ENCODE data around the gene NME2.

NME2 gene

DNA sequence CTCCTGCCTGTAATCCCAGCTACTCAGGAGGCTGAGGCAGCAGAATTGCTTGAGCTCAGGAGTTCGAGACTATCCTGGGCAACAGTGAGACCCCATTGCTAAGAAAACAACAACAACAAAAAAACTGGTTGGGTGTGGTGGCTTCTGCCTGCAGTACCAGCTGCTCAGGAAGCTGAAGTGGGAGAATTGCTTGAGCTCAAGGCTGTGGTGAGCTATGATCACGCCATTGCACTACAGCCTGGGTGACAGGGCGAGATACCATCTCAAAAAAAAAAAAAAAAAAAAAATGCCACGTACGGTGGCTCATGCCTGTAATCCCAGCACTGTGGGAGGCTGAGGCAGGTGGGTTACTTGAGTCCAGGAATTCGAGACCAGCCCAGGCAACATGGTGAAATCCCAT lies 34.1 kb downstream of the NME2 start:
- DNase-seq (ENCODE audit: low read depth in 4 of 4, low spot score in 1 of 4): no peak

DNA sequence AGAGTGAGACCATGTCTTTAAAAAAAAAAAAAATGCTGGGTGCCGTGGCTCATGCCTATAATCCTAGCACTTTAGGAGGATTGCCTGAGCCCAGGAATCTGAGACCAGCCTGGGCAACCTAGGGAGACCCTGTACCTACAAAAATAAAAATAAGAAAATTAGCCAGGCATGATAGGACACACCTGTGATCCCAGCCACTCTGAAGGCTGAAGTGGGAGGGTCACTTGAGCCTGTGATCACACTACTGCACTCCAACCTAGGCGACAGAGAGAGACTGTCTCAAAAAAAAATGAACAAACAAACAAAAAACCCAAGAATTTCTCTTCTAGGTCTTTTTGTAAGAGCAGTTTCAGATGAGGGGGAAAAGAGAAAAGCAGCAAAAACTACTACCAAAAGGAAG lies 34.6 kb downstream of the NME2 start:
- DNase-seq (ENCODE audit: low read depth in 4 of 4, low spot score in 1 of 4): no peak

DNA sequence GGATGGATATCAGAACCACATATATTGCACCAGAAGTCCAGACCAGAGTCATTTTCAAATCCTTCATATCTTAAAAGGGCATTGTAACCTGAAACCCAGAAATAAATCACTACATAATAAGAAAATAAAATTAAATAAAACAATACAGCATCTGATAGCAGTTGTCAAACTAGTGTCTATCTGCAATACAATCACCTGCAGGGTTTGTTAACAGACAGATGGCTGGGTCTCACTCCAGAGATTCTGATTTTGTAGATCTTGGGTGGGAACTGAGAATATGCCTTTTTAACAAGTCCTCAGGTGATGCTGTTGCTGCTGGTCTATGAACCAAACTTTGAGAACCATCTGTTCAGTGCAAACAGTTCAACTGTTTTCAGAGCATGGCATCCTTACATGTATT lies 37.6 kb downstream of the NME2 start:
- DNase-seq (ENCODE audit: low read depth in 4 of 4, low spot score in 1 of 4): no peak

DNA sequence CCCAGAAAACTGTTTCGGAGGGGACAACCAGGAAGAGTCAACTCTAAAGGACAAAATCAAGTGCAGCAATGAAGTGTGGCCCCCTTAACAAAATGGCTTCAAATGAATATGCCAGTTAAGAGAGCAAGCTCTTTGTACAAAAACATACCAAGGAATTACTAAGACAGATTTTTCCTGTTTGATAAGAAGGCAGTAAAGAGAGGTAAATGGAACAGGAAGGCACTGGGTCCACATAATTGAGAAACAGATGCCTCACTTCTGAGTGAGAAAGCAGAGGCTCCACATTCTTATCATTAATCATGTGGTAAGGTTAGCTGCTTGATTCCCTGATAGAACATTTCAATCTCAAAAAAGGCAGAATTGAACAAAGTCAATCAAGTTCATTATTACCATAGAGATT lies 48.7 kb downstream of the NME2 start:
- DNase-seq (ENCODE audit: low read depth in 4 of 4, low spot score in 1 of 4): no peak

DNA sequence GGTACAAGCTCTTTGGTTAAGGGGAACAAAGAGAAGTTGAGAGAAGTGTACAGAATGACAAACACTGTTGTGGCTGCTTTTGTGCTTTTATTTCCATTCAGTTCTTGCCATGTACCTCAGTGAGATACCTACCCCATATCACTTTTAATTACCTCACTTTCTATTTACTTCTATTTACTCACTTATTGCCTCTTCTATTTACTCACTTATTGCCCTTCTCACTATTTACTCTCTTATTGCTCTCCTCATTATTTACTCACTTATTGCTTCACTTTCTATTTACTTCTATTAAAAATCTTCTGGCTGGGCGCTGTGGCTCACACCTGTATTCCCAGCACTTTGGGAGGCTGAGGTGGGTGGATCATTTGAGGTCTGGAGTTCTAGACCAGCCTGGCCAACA lies 51.7 kb downstream of the NME2 start:
- no peak for DNase-seq (ENCODE audit: low read depth in 4 of 4, low spot score in 1 of 4)

DNA sequence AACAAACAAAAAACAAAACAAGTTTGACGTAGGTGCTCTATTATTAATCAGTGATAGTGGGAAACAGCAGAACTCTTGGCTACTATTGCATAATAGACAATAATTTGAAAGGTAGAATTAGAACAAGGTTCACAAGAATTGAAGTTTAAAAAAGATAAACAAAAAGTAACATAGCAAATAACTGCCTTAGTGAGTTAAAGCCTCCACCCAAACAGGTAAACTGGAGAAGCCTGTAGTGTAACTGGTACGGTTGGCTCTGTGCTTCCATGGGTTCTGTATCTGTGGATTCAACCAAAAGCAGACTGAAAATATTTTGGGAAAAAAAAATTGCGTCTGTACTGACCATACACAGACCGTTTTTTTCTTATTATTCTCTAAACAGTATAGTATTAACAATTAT lies 55.1 kb downstream of the NME2 start:
- DNase-seq (ENCODE audit: low read depth in 4 of 4, low spot score in 1 of 4): no peak
